Measurements from ENCODE around the gene ANKRD11. TPM values are rescaled to one million over a fixed set of nuclear protein-coding genes. Genes with fewer than 3 reads are reported as not detected.

ANKRD11 gene
- polyA plus RNA-seq, 1 donor (not counting 4 experiments of a cell fraction or from before 2014, with no cell fraction given): 30.1 TPM

GRCh38 chr16:89418352-89418751 lies 72.0 kb downstream of the ANKRD11 start:
- Histone ChIP-seq H3K9me3 (ENCODE audit: control insufficient read depth, low read depth, low read length) (no peaks in the 10 kb centered on the region), H3K9ac (ENCODE audit: control insufficient read depth, extremely low read depth, insufficient read depth, low read length) (no peak overlapping the region), H3K27me3 (ENCODE audit: control insufficient read depth, extremely low read depth, insufficient read depth, low read length) (no peaks in the 10 kb centered on the region), H3K9me1 (ENCODE audit: control insufficient read depth, extremely low read depth, insufficient read depth, low read length) (peaks cover 2% of the 10 kb centered on the region), H3K4me3 (ENCODE audit: control insufficient read depth in 2 of 3, extremely low read depth in 1 of 3, insufficient read depth in 2 of 3, low read depth in 1 of 3, low read length in 3 of 3) (no peak overlapping the region), H2AFZ (ENCODE audit: control insufficient read depth, low read length) (no peak overlapping the region), H3K4me1 (ENCODE audit: control insufficient read depth, extremely low read depth, insufficient read depth, low read length) (peaks cover 15% of the 10 kb centered on the region), H4K20me1 (ENCODE audit: control insufficient read depth, extremely low read depth, insufficient read depth, low read length) (peaks cover 69% of the 10 kb centered on the region), H3K79me2 (ENCODE audit: control insufficient read depth, insufficient read depth, low read length) (peaks cover 93% of the 10 kb centered on the region), H3K36me3 (ENCODE audit: control insufficient read depth in 2 of 2, extremely low read depth in 1 of 2, insufficient read depth in 2 of 2, low read length in 2 of 2) (peaks cover 16 to 17% of the 10 kb centered on the region in 2 experiments), H3K27ac (ENCODE audit: control insufficient read depth, insufficient read depth, low read length) (no peak overlapping the region), H3K4me2 (ENCODE audit: control insufficient read depth, extremely low read depth, insufficient read depth, low read depth, low read length) (no peak overlapping the region)
- dilution Hi-C loops (cut with MboI; ENCODE audit: extremely low pct_ligation_motif_present, low sequenced_read_pairs): no loop called here
- DNase-seq (ENCODE audit: low read depth, low spot score) (no peak), FAIRE-seq (no peak)
- no peak for TF ChIP-seq CTCF (optimal IDR thresholded peaks at IDR 0.05 in 1 of 3, IDR thresholded peaks at IDR 0.05 in 1 of 3, conservative IDR thresholded peaks at IDR 0.05 in 1 of 3; ENCODE audit: extremely low read depth in 1 of 3, insufficient read depth in 2 of 3, low read length in 3 of 3)
- TF ChIP-seq EZH2 (IDR thresholded peaks at IDR 0.05; ENCODE audit: low read length): no peak

GRCh38 chr16:89417352-89417751 lies 73.0 kb downstream of the ANKRD11 start:
- Histone ChIP-seq H3K4me2 (ENCODE audit: control insufficient read depth, extremely low read depth, insufficient read depth, low read depth, low read length) (peak overlapping the region; percentile 2), H3K27ac (ENCODE audit: control insufficient read depth, insufficient read depth, low read length) (no peak overlapping the region), H3K9me3 (ENCODE audit: control insufficient read depth, low read depth, low read length) (no peaks in the 10 kb centered on the region), H3K9ac (ENCODE audit: control insufficient read depth, extremely low read depth, insufficient read depth, low read length) (peak overlapping the region; percentile 18), H4K20me1 (ENCODE audit: control insufficient read depth, extremely low read depth, insufficient read depth, low read length) (peaks cover 69% of the 10 kb centered on the region), H3K36me3 (ENCODE audit: control insufficient read depth in 2 of 2, extremely low read depth in 1 of 2, insufficient read depth in 2 of 2, low read length in 2 of 2) (peaks cover 16 to 17% of the 10 kb centered on the region in 2 experiments), H3K27me3 (ENCODE audit: control insufficient read depth, extremely low read depth, insufficient read depth, low read length) (no peaks in the 10 kb centered on the region), H2AFZ (ENCODE audit: control insufficient read depth, low read length) (no peak overlapping the region), H3K4me3 (ENCODE audit: control insufficient read depth in 2 of 3, extremely low read depth in 1 of 3, insufficient read depth in 2 of 3, low read depth in 1 of 3, low read length in 3 of 3) (no peak overlapping the region), H3K9me1 (ENCODE audit: control insufficient read depth, extremely low read depth, insufficient read depth, low read length) (peaks cover 5% of the 10 kb centered on the region), H3K4me1 (ENCODE audit: control insufficient read depth, extremely low read depth, insufficient read depth, low read length) (peaks cover 21% of the 10 kb centered on the region), H3K79me2 (ENCODE audit: control insufficient read depth, insufficient read depth, low read length) (peaks cover 93% of the 10 kb centered on the region)
- dilution Hi-C loops (cut with MboI; ENCODE audit: extremely low pct_ligation_motif_present, low sequenced_read_pairs): no loop called here
- DNase-seq (ENCODE audit: low read depth, low spot score) (no peak), FAIRE-seq (no peak)
- TF ChIP-seq EZH2 (IDR thresholded peaks at IDR 0.05; ENCODE audit: low read length) (no peak), CTCF (optimal IDR thresholded peaks at IDR 0.05 in 1 of 3, IDR thresholded peaks at IDR 0.05 in 1 of 3, conservative IDR thresholded peaks at IDR 0.05 in 1 of 3; ENCODE audit: extremely low read depth in 1 of 3, insufficient read depth in 2 of 3, low read length in 3 of 3) (no peak)
